H1 (cell line): Measurements from ENCODE around the gene FRMD4B. TPM values are rescaled to one million over a fixed set of nuclear protein-coding genes. Genes with fewer than 3 reads are reported as not detected.

Source experiments
- CTCF ChIA-PET: fragments of 300-600 bp; sonication (Branson Sonifier 250); formaldehyde crosslinking; loops from one replicate; lab custom pipeline; 2021; ENCODE audit not compliant: partially characterized antibody; lab: Charles Lee
- POLR2A ChIA-PET: fragments of 300-600 bp; sonication (Branson Sonifier 250); formaldehyde crosslinking; loops from one replicate; lab custom pipeline; 2021; ENCODE audit warnings: inconsistent platforms; ENCODE audit not compliant: partially characterized antibody; lab: Charles Lee
- DNase-seq, 2 experiments: peaks; one replicate each; pipeline versions ENCODE4 v3.0.0 to v3.0.0-alpha.2; 2010 to 2022; ENCODE audit warnings: low spot score in 2 of 2, low read depth in 1 of 2, mixed read lengths in 1 of 2
- FAIRE-seq: peaks from 2 replicates; lab custom pipeline; 2011; peaks lifted over from hg19 to GRCh38; lab: Jason Lieb, UNC
- H2AFZ ChIP-seq: 2 replicates; pipeline ENCODE4 v1.8.1; 2012; ENCODE audit warnings: low read length, inconsistent platforms
- H2AK5ac ChIP-seq: 2 replicates; pipeline ENCODE4 v1.6.1; 2013; ENCODE audit warnings: low read depth, low read length
- H2BK120ac ChIP-seq: replicated peaks from 2 replicates; pipeline ENCODE3; 2013; ENCODE audit warnings: low read depth, low read length, inconsistent platforms
- H2BK12ac ChIP-seq: 2 replicates; pipeline ENCODE4 v1.6.1; 2013; ENCODE audit warnings: low read depth, low read length
- H2BK15ac ChIP-seq: 2 replicates; pipeline ENCODE4 v1.6.1; 2013; ENCODE audit warnings: low read length
- H2BK20ac ChIP-seq: 2 replicates; pipeline ENCODE4 v1.6.1; 2013; ENCODE audit warnings: low read length
- H2BK5ac ChIP-seq: 2 replicates; pipeline ENCODE4 v1.6.1; 2013; ENCODE audit warnings: low read depth, low read length
- H3K14ac ChIP-seq: 2 replicates; pipeline ENCODE4 v1.6.1; 2013; ENCODE audit warnings: inconsistent platforms; ENCODE audit not compliant: insufficient read length
- H3K18ac ChIP-seq: 2 replicates; pipeline ENCODE4 v1.6.1; 2013; ENCODE audit warnings: low read length; ENCODE audit errors: extremely low read depth
- H3K23ac ChIP-seq: 2 replicates; pipeline ENCODE4 v1.6.1; 2013; ENCODE audit warnings: inconsistent platforms; ENCODE audit not compliant: insufficient read length
- H3K23me2 ChIP-seq: 2 replicates; pipeline ENCODE4 v1.6.1; 2013; ENCODE audit warnings: low read depth, low read length
- H3K27ac ChIP-seq: 2 replicates; pipeline ENCODE4 v1.6.1; 2011; ENCODE audit warnings: low read depth, low read length, inconsistent platforms
- H3K27me3 ChIP-seq, 4 experiments: replicated peaks in 1 of 4; 1 replicate in 1 of 4; 2 replicates in 3 of 4; pipeline versions ENCODE4 v1.6.1 to v1.8.1; 2011 to 2013; ENCODE audit warnings: low read length in 3 of 4, mild to moderate bottlenecking in 3 of 4, inconsistent platforms in 2 of 4, mixed read lengths in 2 of 4, moderate library complexity in 1 of 4; ENCODE audit not compliant: control insufficient read depth in 3 of 4, insufficient read depth in 3 of 4; ENCODE audit errors: extremely low read depth in 1 of 4
- H3K36me3 ChIP-seq, 4 experiments: 2 replicates each; pipeline versions ENCODE4 v1.6.1 to v1.8.1; 2011 to 2013; ENCODE audit warnings: mild to moderate bottlenecking in 4 of 4, low read length in 3 of 4, moderate library complexity in 2 of 4, control low read depth in 1 of 4, inconsistent platforms in 1 of 4; ENCODE audit not compliant: insufficient read depth in 4 of 4, control insufficient read depth in 2 of 4
- H3K4ac ChIP-seq: replicated peaks from 2 replicates; pipeline ENCODE3; 2013; ENCODE audit warnings: low read length, low read depth, mixed read lengths, inconsistent platforms; ENCODE audit not compliant: insufficient read length
- H3K4me1 ChIP-seq, 4 experiments: replicated peaks in 1 of 4; 1 replicate in 1 of 4; 2 replicates in 3 of 4; pipeline versions ENCODE4 v1.6.1 to v1.8.1; 2011 to 2013; ENCODE audit warnings: low read length in 3 of 4, inconsistent platforms in 2 of 4, mixed read lengths in 1 of 4; ENCODE audit not compliant: insufficient read depth in 4 of 4, control insufficient read depth in 3 of 4
- H3K4me2 ChIP-seq, 2 experiments: 2 replicates each; pipeline versions ENCODE4 v1.6.1 to v1.8.1; 2011 to 2013; ENCODE audit warnings: low read depth in 2 of 2, low read length in 2 of 2, control low read depth in 1 of 2, inconsistent platforms in 1 of 2, mild to moderate bottlenecking in 1 of 2; ENCODE audit not compliant: insufficient read depth in 1 of 2
- H3K4me3 ChIP-seq, 4 experiments: fragments of 200-600, 300-600 bp in 1 of 4; sonication (generic), shearing (Covaris generic), sonication (Bioruptor Twin) in 1 of 4; 2 replicates each; pipeline versions ENCODE4 v1.5.1 to v1.8.1; 2011 to 2016; ENCODE audit warnings: low read length in 4 of 4, low read depth in 3 of 4, control low read depth in 2 of 4, inconsistent platforms in 2 of 4, mild to moderate bottlenecking in 2 of 4, mixed read lengths in 1 of 4, moderate library complexity in 1 of 4; ENCODE audit not compliant: insufficient read depth in 2 of 4; ENCODE audit errors: extremely low read depth in 1 of 4
- H3K56ac ChIP-seq: replicated peaks from 2 replicates; pipeline ENCODE3; 2013; ENCODE audit warnings: low read depth, mild to moderate bottlenecking, mixed read lengths, low read length, inconsistent platforms; ENCODE audit not compliant: insufficient read length
- H3K79me1 ChIP-seq: 2 replicates; pipeline ENCODE4 v1.6.1; 2013; ENCODE audit warnings: low read depth, low read length, control low read depth
- H3K79me2 ChIP-seq, 2 experiments: 2 replicates each; pipeline versions ENCODE4 v1.6.1 to v1.8.1; 2012 to 2013; ENCODE audit warnings: low read length in 2 of 2, mild to moderate bottlenecking in 2 of 2, inconsistent platforms in 1 of 2; ENCODE audit not compliant: insufficient read depth in 2 of 2, control insufficient read depth in 1 of 2
- H3K9ac ChIP-seq, 4 experiments: replicated peaks in 1 of 4; 1 replicate in 1 of 4; 2 replicates in 3 of 4; pipeline versions ENCODE4 v1.6.1 to v1.8.1; 2011 to 2013; ENCODE audit warnings: low read depth in 3 of 4, low read length in 3 of 4, control low read depth in 2 of 4, mild to moderate bottlenecking in 2 of 4, moderate library complexity in 2 of 4, inconsistent platforms in 1 of 4; ENCODE audit errors: extremely low read depth in 1 of 4
- H3K9me3 ChIP-seq, 2 experiments: 2 replicates each; pipeline versions ENCODE4 v1.6.1 to v1.8.1; 2012 to 2013; ENCODE audit warnings: mild to moderate bottlenecking in 2 of 2, moderate library complexity in 2 of 2, control low read depth in 1 of 2, inconsistent platforms in 1 of 2, low read depth in 1 of 2, low read length in 1 of 2, mixed read lengths in 1 of 2; ENCODE audit not compliant: insufficient read depth in 2 of 2
- H4K20me1 ChIP-seq, 2 experiments: replicated peaks in 1 of 2; 2 replicates each; pipeline versions ENCODE3 to v1.8.1; 2011 to 2013; ENCODE audit warnings: inconsistent platforms in 2 of 2, low read length in 2 of 2, mild to moderate bottlenecking in 1 of 2; ENCODE audit not compliant: insufficient read depth in 2 of 2, control insufficient read depth in 1 of 2
- H4K5ac ChIP-seq: 2 replicates; pipeline ENCODE4 v1.6.1; 2013; ENCODE audit warnings: low read length, low read depth, mixed read lengths, inconsistent platforms; ENCODE audit not compliant: insufficient read length
- H4K8ac ChIP-seq: 2 replicates; pipeline ENCODE4 v1.8.0; 2013; ENCODE audit warnings: mild to moderate bottlenecking, moderate library complexity, low read length, inconsistent platforms; ENCODE audit not compliant: insufficient read depth; ENCODE audit errors: extremely low read depth
- H4K91ac ChIP-seq: replicated peaks from 2 replicates; pipeline ENCODE3; 2013; ENCODE audit warnings: low read length, mixed read lengths, inconsistent platforms; ENCODE audit not compliant: insufficient read length
- CHD2 ChIP-seq: IDR thresholded peaks from 2 replicates; pipeline ENCODE4 v1.6.1; 2012; ENCODE audit warnings: low read length, improper control_type of control experiment
- RXRA ChIP-seq: IDR thresholded peaks from 2 replicates; pipeline ENCODE4 v1.6.1; 2011; ENCODE audit warnings: low read depth, mild to moderate bottlenecking, low read length, moderate library complexity; ENCODE audit not compliant: insufficient read depth
- SAP30 ChIP-seq: fragments of 300-600 bp; sonication (generic); IDR thresholded peaks from 2 replicates; pipeline ENCODE4 v1.7.1; 2012; ENCODE audit warnings: low read length, moderate library complexity, mild to moderate bottlenecking, inconsistent platforms; ENCODE audit not compliant: insufficient read depth, insufficient replicate concordance
- SIN3A ChIP-seq, 2 experiments: IDR thresholded peaks in 1 of 2; conservative IDR thresholded peaks in 1 of 2; 2 replicates each; pipeline ENCODE4 v1.6.1; 2011 to 2012; ENCODE audit warnings: low read length in 2 of 2, improper control_type of control experiment in 1 of 2, low read depth in 1 of 2, mild to moderate bottlenecking in 1 of 2
- SRF ChIP-seq: IDR thresholded peaks from 2 replicates; pipeline ENCODE4 v1.6.1; 2011; ENCODE audit warnings: mild to moderate bottlenecking, low read depth, low read length, moderate library complexity
- SUZ12 ChIP-seq: fragments of 200-600 bp; sonication (generic); IDR thresholded peaks from 2 replicates; pipeline ENCODE4 v1.6.1; 2012; ENCODE audit warnings: mild to moderate bottlenecking, inconsistent platforms, low read length, moderate library complexity, mixed read lengths
- WGBS, 2 experiments: shearing (Covaris generic) in 1 of 2; methylation state at CpG; one replicate each; pipeline versions ENCODE4 v1.1.6 to v1.1.7; 2013 to 2015; ENCODE audit warnings: low lambda C conversion rate in 2 of 2, mixed read lengths in 2 of 2, inconsistent platforms in 1 of 2, low coverage in 1 of 2, missing lambda C conversion rate in 1 of 2; ENCODE audit not compliant: insufficient replicate concordance in 2 of 2, insufficient coverage in 1 of 2, insufficient read length in 1 of 2; ENCODE audit errors: extremely low coverage in 1 of 2, missing lambda C conversion rate in 1 of 2; 5-methylcytosine and 5-hydroxymethylcytosine counted together
- polyA plus RNA-seq, 7 experiments: library from polyadenylated mRNA; depleted of rRNA in 3 of 7; stranded (reverse) in 5 of 7; unstranded in 2 of 7; fragments of >200 nt in 5 of 7; fragments of 200-250 nt in 2 of 7; gene quantifications; 1 replicate in 5 of 7; 2 replicates in 1 of 7; 4 replicates in 1 of 7; pipeline versions ENCODE4 v1.2.1 to v1.2.3, GENCODE V29; 2011 to 2013; ENCODE audit warnings: missing spikeins in 2 of 7, mixed read lengths in 2 of 7
- total RNA-seq: library from RNA; stranded (reverse); fragmentation: NEBNext Ultra II Directional; extraction: Animal tissue kit (Norgen Biotek cat#: 25700); gene quantifications from 2 replicates; pipeline ENCODE4 v1.2.1, GENCODE V29; 2021
- TF ChIP-seq, protein P1 (sequence below): IDR thresholded peaks from 2 replicates; pipeline ENCODE4 v1.6.1; 2012; ENCODE audit warnings: inconsistent platforms

Gene FRMD4B
- total and polyA plus RNA-seq, 2 of the 8 experiments (the other 6 are each of a cell fraction or from before 2014, with no cell fraction given), result 2.7 to 7.2 TPM

DNA sequence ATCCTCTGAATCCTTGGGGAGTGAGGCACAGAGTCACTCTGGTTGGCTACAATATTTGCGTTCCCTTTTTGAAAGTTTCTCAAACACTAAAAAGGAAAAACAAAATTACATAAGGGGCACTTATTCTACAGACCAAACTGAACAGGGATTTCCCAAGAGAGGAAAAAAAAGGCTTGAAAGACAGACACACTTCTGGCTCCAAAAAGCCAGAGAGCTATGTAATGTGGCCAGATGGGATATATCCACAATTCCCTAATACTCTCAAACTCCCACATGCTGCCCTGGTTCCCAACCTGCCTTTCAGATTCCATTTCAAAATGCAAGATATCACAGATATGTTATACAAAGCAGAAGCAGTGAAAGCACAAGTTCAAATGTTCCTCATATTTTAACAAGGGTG lies 1.6 kb downstream of the FRMD4B start:
- Histone ChIP-seq H4K5ac (no peak overlapping the region), H3K23ac (no peak overlapping the region), H3K23me2 (peaks cover 10% of the 10 kb centered on the region; the same call in 1 of the 2 replicates), H3K27ac (no peak overlapping the region), H2BK20ac (no peak overlapping the region), H3K4ac (no peak overlapping the region), H2BK120ac (no peak overlapping the region), H3K79me1 (no peaks in the 10 kb centered on the region; the same call in 1 of the 2 replicates), H4K8ac (no peak overlapping the region), H3K56ac (no peak overlapping the region), H2AFZ (no peak overlapping the region), H3K4me1 (peaks cover 0 to 4% (median 1%) of the 10 kb centered on the region in 4 experiments; a peak in 2 of 7 replicates)
- DNase-seq, result no peak
- no peak for FAIRE-seq
- TF ChIP-seq SIN3A (conservative IDR thresholded peaks at IDR 0.05 in 1 of 2, IDR thresholded peaks at IDR 0.05 in 1 of 2; ENCODE audit: low read depth in 1 of 2, low read length in 2 of 2) (no peak), RXRA (no peak), SUZ12 (no peak), SAP30 (no peak), SRF (no peak), CHD2 (no peak)
- TF ChIP-seq, protein P1, sequence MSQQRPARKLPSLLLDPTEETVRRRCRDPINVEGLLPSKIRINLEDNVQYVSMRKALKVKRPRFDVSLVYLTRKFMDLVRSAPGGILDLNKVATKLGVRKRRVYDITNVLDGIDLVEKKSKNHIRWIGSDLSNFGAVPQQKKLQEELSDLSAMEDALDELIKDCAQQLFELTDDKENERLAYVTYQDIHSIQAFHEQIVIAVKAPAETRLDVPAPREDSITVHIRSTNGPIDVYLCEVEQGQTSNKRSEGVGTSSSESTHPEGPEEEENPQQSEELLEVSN, result no peak
- TF ChIP-seq, all 59 proteins: peak for 0
- H3K4me2 ChIP-seq, result no peak overlapping the region; a peak in 1 of 4 replicates
- H3K4me3 ChIP-seq, result no peak overlapping the region
- H3K36me3 ChIP-seq, result no peaks in the 10 kb centered on the region
- no peaks in the 10 kb centered on the region for H3K9me3 ChIP-seq
- ChIA-PET CTCF (interaction anchor here (1.1 to 2.5 kb wide), 2 partner anchors 26 to 38 kb away, joined by 5 to 11 read pairs; no protein-coding TSS in a partner anchor), POLR2A (no interaction called here)
- no peak overlapping the region for H3K18ac ChIP-seq
- no peak overlapping the region for H2BK12ac ChIP-seq
- H3K9ac ChIP-seq, result no peak overlapping the region
- H4K91ac ChIP-seq, result no peak overlapping the region
- no peak overlapping the region for H3K14ac ChIP-seq
- no peaks in the 10 kb centered on the region for H3K79me2 ChIP-seq
- H2AK5ac ChIP-seq, result no peak overlapping the region
- WGBS, 2 experiments, result 83% methylated on average over 1 of the region's 1 CpG; no CpG with 5 or more reads in 1 of the 2 experiments
- no peak overlapping the region for H2BK15ac ChIP-seq
- H4K20me1 ChIP-seq, result peaks cover 0 to 3% of the 10 kb centered on the region in 2 experiments
- H2BK5ac ChIP-seq, result no peak overlapping the region
- H3K27me3 ChIP-seq, result peaks cover 5 to 20% (median 15%) of the 10 kb centered on the region in 4 experiments
